A549 (cell line): ENCODE results near the gene TEAD3. TPM values are rescaled to one million over a fixed set of nuclear protein-coding genes. Genes with fewer than 3 reads are reported as not detected.

Source experiments
- ATAC-seq, 2 experiments: fragments of 200-7000 bp in 1 of 2; fragments of >200 bp in 1 of 2; cut with Nextera tagmentation in 1 of 2; cut with Tn5 transposase in 1 of 2; 3 replicates each; pipeline versions ENCODE4 v1.8.0 to v1.9.1; 2018 to 2020; ENCODE audit warnings: mild to moderate bottlenecking in 1 of 2, moderate library complexity in 1 of 2
- CTCF ChIA-PET: fragments of 300-600 bp; sonication (Branson Sonifier 250); formaldehyde crosslinking; extraction: SDS; loops from one replicate; lab custom pipeline; 2021; ENCODE audit warnings: antibody characterized with exemption, inconsistent platforms; lab: Yijun Ruan, JAX
- POLR2A ChIA-PET: fragments of 350-600 bp; formaldehyde crosslinking; extraction: SDS; loops from one replicate; lab custom pipeline; 2021; ENCODE audit warnings: antibody characterized with exemption, inconsistent platforms; lab: Yijun Ruan, JAX
- DNase-seq, 2 experiments: peaks; one replicate each; pipeline versions ENCODE4 v3.0.0 to v3.0.0-alpha.2; 2011 to 2016; ENCODE audit warnings: low read depth in 1 of 2, low spot score in 1 of 2
- FAIRE-seq: peaks from 2 replicates; lab custom pipeline; 2011; peaks lifted over from hg19 to GRCh38; lab: Jason Lieb, UNC
- H3K27ac ChIP-seq, 2 experiments: fragments of >200 bp; sonication (Bioruptor Twin); formaldehyde crosslinking; 3 replicates each; pipeline ENCODE4 v1.5.1; 2016 to 2017
- H3K4me1 ChIP-seq: fragments of >200 bp; sonication (Bioruptor Twin); formaldehyde crosslinking; 3 replicates; pipeline ENCODE4 v1.6.1; 2016
- H3K4me2 ChIP-seq: fragments of >200 bp; sonication (Bioruptor Twin); formaldehyde crosslinking; 3 replicates; pipeline ENCODE4 v1.6.1; 2016
- H3K4me3 ChIP-seq: fragments of >200 bp; sonication (Bioruptor Twin); formaldehyde crosslinking; 3 replicates; pipeline ENCODE4 v1.5.1; 2016
- H3K9me3 ChIP-seq: fragments of >200 bp; sonication (Bioruptor Twin); formaldehyde crosslinking; 3 replicates; pipeline ENCODE4 v1.6.1; 2016
- BCL3 ChIP-seq: fragments of >200 bp; sonication (Bioruptor Twin); formaldehyde crosslinking; IDR thresholded peaks from 3 replicates; pipeline ENCODE4 v1.6.1; 2016
- EHF ChIP-seq: fragments of 250-450 bp; sonication (Bioruptor Pico); IDR thresholded peaks from 2 replicates; pipeline ENCODE4 v1.5.0; 2020; ENCODE audit warnings: mild to moderate bottlenecking
- EHMT2 ChIP-seq: fragments of 200-600 bp; sonication (generic); IDR thresholded peaks from 2 replicates; pipeline ENCODE4 v1.6.1; 2016; ENCODE audit warnings: antibody characterized with exemption, low read depth, mild to moderate bottlenecking, moderate library complexity
- FOSB ChIP-seq: fragments of 250-450 bp; sonication (Bioruptor Pico); IDR thresholded peaks from 2 replicates; pipeline ENCODE4 v1.5.0; 2020; ENCODE audit warnings: mild to moderate bottlenecking, moderate library complexity
- FOSL2 ChIP-seq, 2 experiments: fragments of 450-650 bp in 1 of 2; fragments of >200 bp in 1 of 2; sonication (Bioruptor Twin) in 1 of 2; formaldehyde crosslinking; IDR thresholded peaks; 2 replicates each; pipeline versions ENCODE4 v1.5.0 to v1.6.1; 2016 to 2020; ENCODE audit warnings: mild to moderate bottlenecking in 1 of 2, moderate library complexity in 1 of 2
- HDAC2 ChIP-seq: fragments of 200-600 bp; sonication (generic); IDR thresholded peaks from 2 replicates; pipeline ENCODE4 v1.6.1; 2016
- MAFK ChIP-seq: fragments of 450-650 bp; IDR thresholded peaks from 2 replicates; pipeline ENCODE4 v1.6.1; 2014; ENCODE audit not compliant: partially characterized antibody
- MAZ ChIP-seq: fragments of 150-350 bp; IDR thresholded peaks from 2 replicates; pipeline ENCODE4 v1.6.1; 2014; ENCODE audit warnings: antibody characterized with exemption, low read depth, low read length, borderline replicate concordance
- NFE2L2 ChIP-seq: fragments of 150-350 bp; conservative IDR thresholded peaks from 2 replicates; pipeline ENCODE4 v1.6.1; 2014; ENCODE audit warnings: low read length
- NPAS2 ChIP-seq: fragments of 250-450 bp; sonication (Bioruptor Pico); IDR thresholded peaks from 2 replicates; pipeline ENCODE4 v1.8.0; 2022; ENCODE audit warnings: mild to moderate bottlenecking, moderate library complexity, borderline replicate concordance
- NR3C1 ChIP-seq: fragments of >200 bp; sonication (Bioruptor Twin); formaldehyde crosslinking; IDR thresholded peaks from 3 replicates; pipeline ENCODE4 v1.6.1; 2017
- POLR2AphosphoS2 ChIP-seq: conservative IDR thresholded peaks from 2 replicates; pipeline ENCODE4 v1.6.1; 2012; ENCODE audit warnings: low read length, improper control_type of control experiment, inconsistent platforms
- RAD21 ChIP-seq, 2 experiments: fragments of >200 bp in 1 of 2; sonication (Bioruptor Twin) in 1 of 2; formaldehyde crosslinking in 1 of 2; IDR thresholded peaks in 1 of 2; conservative IDR thresholded peaks in 1 of 2; 2 replicates in 1 of 2; 3 replicates in 1 of 2; pipeline ENCODE4 v1.6.1; 2012 to 2018; ENCODE audit warnings: inconsistent platforms in 1 of 2
- RCOR1 ChIP-seq: fragments of 150-350 bp; IDR thresholded peaks from 2 replicates; pipeline ENCODE4 v1.6.1; 2014; ENCODE audit warnings: antibody characterized with exemption, low read length, low read depth
- REST ChIP-seq: fragments of 200-600 bp; sonication (generic); IDR thresholded peaks from 2 replicates; pipeline ENCODE4 v1.6.1; 2016; ENCODE audit warnings: antibody characterized with exemption, mild to moderate bottlenecking, moderate library complexity
- SREBF2 ChIP-seq: fragments of 450-650 bp; IDR thresholded peaks from 2 replicates; pipeline ENCODE4 v1.6.1; 2014; ENCODE audit warnings: mild to moderate bottlenecking, moderate library complexity
- TFCP2L1 ChIP-seq: fragments of 250-450 bp; sonication (Bioruptor Pico); IDR thresholded peaks from 2 replicates; pipeline ENCODE4 v1.5.0; 2021; ENCODE audit warnings: mild to moderate bottlenecking
- ZNF302 ChIP-seq: fragments of 250-450 bp; sonication (Bioruptor Pico); IDR thresholded peaks from 2 replicates; pipeline ENCODE4 v1.9.0; 2021; ENCODE audit warnings: inconsistent platforms, mild to moderate bottlenecking, moderate library complexity
- ZSCAN20 ChIP-seq: fragments of 250-450 bp; sonication (Bioruptor Pico); IDR thresholded peaks from 2 replicates; pipeline ENCODE4 v1.8.0; 2022; ENCODE audit warnings: mild to moderate bottlenecking, moderate library complexity
- WGBS: methylation state at CpG from one replicate; pipeline ENCODE4 v1.1.6; 2017; ENCODE audit errors: missing lambda C conversion rate; 5-methylcytosine and 5-hydroxymethylcytosine counted together
- polyA plus RNA-seq, 4 experiments: library from polyadenylated mRNA; depleted of rRNA in 3 of 4; stranded (reverse); fragments of >200 nt; fragmentation: RNase III in 1 of 4; extraction: RNeasy Plus Mini Kit Qiagen cat#74134 plus additional on column Dnase treatment in 1 of 4; gene quantifications; 2 replicates in 3 of 4; 3 replicates in 1 of 4; pipeline ENCODE4 v1.2.3, GENCODE V29; 2011 to 2017

The TEAD3 gene
- polyA plus RNA-seq, 2 of the 4 experiments (the other 2 are of a cell fraction) = 2.1 to 4.2 TPM

GRCh38 chr6:35485402-35485877 lies 11.4 kb downstream of the TEAD3 start:
- H3K4me3 ChIP-seq = no peak overlapping the region
- H3K4me1 ChIP-seq = peaks cover 25% of the 10 kb centered on the region
- no peak for DNase-seq
- no peaks in the 10 kb centered on the region for H3K9me3 ChIP-seq
- WGBS = 31% methylated on average over 2 of the region's 11 CpGs
- no peak for FAIRE-seq
- H3K27ac ChIP-seq = peak overlapping the region; percentile 30 to 82; a peak in 3 of 6 replicates
- no peak for TF ChIP-seq FOSL2 (IDR thresholded peaks at IDR 0.05)
- peak; percentile 15; the same call in 1 of the 2 replicates for TF ChIP-seq FOSL2 (CRISPR knock-in tag; IDR thresholded peaks at IDR 0.05)
- TF ChIP-seq SREBF2 = no peak
- ChIA-PET CTCF (no interaction called here), POLR2A (no interaction called here)
- peak overlapping the region; percentile 38; the same call in 2 of the 3 replicates for H3K4me2 ChIP-seq
- peak in 1 of 2 experiments; percentile 54; a peak in 3 of 6 replicates for ATAC-seq

GRCh38 chr6:35484921-35485392 lies 11.9 kb downstream of the TEAD3 start:
- ChIA-PET POLR2A (no interaction called here), CTCF (no interaction called here)
- H3K4me3 ChIP-seq = no peak overlapping the region
- no peak for DNase-seq
- TF ChIP-seq TFCP2L1 (CRISPR knock-in tag) (no peak), ZNF302 (CRISPR knock-in tag) (no peak), ZSCAN20 (CRISPR knock-in tag) (no peak), NPAS2 (CRISPR knock-in tag) (no peak), MAZ (no peak), EHF (no peak), EHMT2 (no peak), BCL3 (no peak), RCOR1 (no peak), RAD21 (conservative IDR thresholded peaks at IDR 0.05 in 1 of 2, IDR thresholded peaks at IDR 0.05 in 1 of 2) (no peak), HDAC2 (no peak), POLR2AphosphoS2 (no peak), MAFK (no peak), NR3C1 (no peak), FOSB (CRISPR knock-in tag) (no peak), REST (no peak), NFE2L2 (no peak)
- H3K4me2 ChIP-seq = peak overlapping the region; percentile 38; the same call in 2 of the 3 replicates
- peak; percentile 12 to 34; a peak in 4 of 6 replicates for ATAC-seq
- FAIRE-seq = no peak
- H3K4me1 ChIP-seq = peaks cover 25% of the 10 kb centered on the region
- H3K27ac ChIP-seq = peak overlapping the region in 1 of 2 experiments; percentile 82; a peak in 3 of 6 replicates
- 83% methylated on average over 4 of the region's 7 CpGs for WGBS
- H3K9me3 ChIP-seq = no peaks in the 10 kb centered on the region
